ENCODE results near the gene RFK. TPM values are rescaled to one million over a fixed set of nuclear protein-coding genes. Genes with fewer than 3 reads are reported as not detected.

Gene RFK
- total RNA-seq, 1 donor, result 35.8 TPM

GRCh38 chr9:76400534-76401096, 6.4 kb upstream of the RFK start:
- no peak overlapping the region for H3K4me3 ChIP-seq (ENCODE audit: low read depth, low read length)
- DNase-seq (ENCODE audit: low read depth), result no peak
- no peak for TF ChIP-seq CTCF (IDR thresholded peaks at IDR 0.05; ENCODE audit: insufficient read depth, low read depth, low read length)

GRCh38 chr9:76399856-76400255, 5.6 kb upstream of the RFK start:
- no peak for TF ChIP-seq CTCF (IDR thresholded peaks at IDR 0.05; ENCODE audit: insufficient read depth, low read depth, low read length)
- no peak for DNase-seq (ENCODE audit: low read depth)
- H3K4me3 ChIP-seq (ENCODE audit: low read depth, low read length), result no peak overlapping the region

GRCh38 chr9:76396597-76396996, 2.4 kb upstream of the RFK start:
- H3K4me3 ChIP-seq (ENCODE audit: low read depth, low read length), result no peak overlapping the region
- TF ChIP-seq CTCF (IDR thresholded peaks at IDR 0.05; ENCODE audit: insufficient read depth, low read depth, low read length), result no peak
- DNase-seq (ENCODE audit: low read depth), result no peak

- H3K4me3 ChIP-seq (ENCODE audit: low read depth, low read length), result no peak overlapping the region
- TF ChIP-seq CTCF (IDR thresholded peaks at IDR 0.05; ENCODE audit: insufficient read depth, low read depth, low read length), result no peak
- no peak for DNase-seq (ENCODE audit: low read depth)
Measured at GRCh38 chr9:76396144-76396543, 1.9 kb upstream of the RFK start.

- DNase-seq (ENCODE audit: low read depth), result no peak
- no peak for TF ChIP-seq CTCF (IDR thresholded peaks at IDR 0.05; ENCODE audit: insufficient read depth, low read depth, low read length)
- peak overlapping the region; percentile 83 for H3K4me3 ChIP-seq (ENCODE audit: low read depth, low read length)
Measured at GRCh38 chr9:76395381-76395780, 1.2 kb upstream of the RFK start.

GRCh38 chr9:76394960-76395252, 680 bp upstream of the RFK start:
- H3K4me3 ChIP-seq (ENCODE audit: low read depth, low read length), result peak overlapping the region; percentile 83
- TF ChIP-seq CTCF (IDR thresholded peaks at IDR 0.05; ENCODE audit: insufficient read depth, low read depth, low read length), result no peak
- DNase-seq (ENCODE audit: low read depth), result peak; percentile 64

- no peak for TF ChIP-seq CTCF (IDR thresholded peaks at IDR 0.05; ENCODE audit: insufficient read depth, low read depth, low read length)
- no peak overlapping the region for H3K4me3 ChIP-seq (ENCODE audit: low read depth, low read length)
- no peak for DNase-seq (ENCODE audit: low read depth)
Measured at GRCh38 chr9:76390656-76391055, 3.6 kb downstream of the RFK start.
